Heart left ventricle (tissue), 16 donors: ENCODE measurements around the gene BLCAP. TPM values are rescaled to one million over a fixed set of nuclear protein-coding genes. Genes with fewer than 3 reads are reported as not detected.

Source experiments
- ATAC-seq, 4 donors: fragments of 200-7000 bp; cut with Tn5 transposase; one replicate each; pipeline ENCODE4 v1.9.1; 2020 to 2022; ENCODE audit warnings: moderate library complexity in 4 of 4, mild to moderate bottlenecking in 3 of 4, moderate number of reproducible peaks in 1 of 4
- DNase-seq, 5 donors: peaks; one replicate each; pipeline ENCODE4 v3.0.0-alpha.2; 2020
- H3K27ac ChIP-seq, 12 donors: fragments of 200-600 bp; sonication (generic) in 4 of 12; one replicate each; pipeline versions ENCODE4 v1.5.0 to v1.8.0; 2016 to 2022; ENCODE audit warnings: mild to moderate bottlenecking in 2 of 12
- H3K27me3 ChIP-seq, 9 donors: fragments of 200-600 bp; sonication (generic) in 2 of 9; one replicate each; pipeline versions ENCODE4 v1.5.1 to v1.8.0; 2016 to 2022; ENCODE audit warnings: mild to moderate bottlenecking in 3 of 9
- H3K36me3 ChIP-seq, 9 donors: fragments of 200-600 bp; sonication (generic) in 2 of 9; one replicate each; pipeline versions ENCODE4 v1.5.0 to v1.8.0; 2018 to 2022; ENCODE audit warnings: mild to moderate bottlenecking in 2 of 9
- H3K4me1 ChIP-seq, 12 donors: fragments of 200-600 bp; sonication (generic) in 4 of 12; one replicate each; pipeline versions ENCODE4 v1.5.0 to v1.8.0; 2016 to 2022; ENCODE audit warnings: mild to moderate bottlenecking in 3 of 12
- H3K4me3 ChIP-seq, 12 donors: fragments of 200-600 bp; sonication (generic) in 4 of 12; one replicate each; pipeline versions ENCODE4 v1.5.0 to v1.8.0; 2017 to 2022; ENCODE audit warnings: mild to moderate bottlenecking in 9 of 12, moderate library complexity in 4 of 12
- H3K9me3 ChIP-seq, 12 donors: fragments of 200-600 bp; sonication (generic) in 4 of 12; one replicate each; pipeline versions ENCODE4 v1.5.0 to v1.8.0; 2016 to 2022; ENCODE audit warnings: mild to moderate bottlenecking in 1 of 12
- POLR2A ChIP-seq, 2 donors: fragments of 450-650 bp; IDR thresholded peaks; one replicate each; pipeline ENCODE4 v1.6.1; 2017; ENCODE audit warnings: antibody characterized with exemption in 2 of 2, mild to moderate bottlenecking in 2 of 2, moderate library complexity in 2 of 2
- WGBS, 4 donors: extraction: QIAGEN DNeasy Blood & Tissue Kit in 2 of 4; methylation state at CpG; one replicate each; pipeline versions ENCODE4 v1.1.5 to v1.1.7; 2013 to 2018; 5-methylcytosine and 5-hydroxymethylcytosine counted together
- intact Hi-C, 10 donors: fragments of 100-400 bp; cut with DNase I; formaldehyde crosslinking; loops; one replicate each; pipeline versions ENCODE4 v1.11.1 to v1.14.2; 2022
- polyA plus RNA-seq, 2 donors: library from polyadenylated mRNA; stranded (reverse); fragments of 200-250 nt; gene quantifications; one replicate each; pipeline ENCODE4 v1.2.3, GENCODE V29; 2013
- total RNA-seq, 9 donors: library from RNA; depleted of rRNA in 2 of 9; stranded (reverse); fragments of >200 nt in 2 of 9; fragmentation: NEBNext Ultra II Directional in 3 of 9; extraction: Animal tissue kit (Norgen Biotek cat#: 25700) in 3 of 9; gene quantifications; one replicate each; pipeline versions ENCODE4 v1.1.0 to v1.2.4, GENCODE V29; 2016 to 2023
- TF ChIP-seq, protein P1 (sequence below), 12 donors: fragments of 200-600 bp; sonication (generic) in 4 of 12; IDR thresholded peaks; one replicate each; pipeline versions ENCODE4 v1.5.0 to v1.8.0; 2018 to 2022; ENCODE audit warnings: antibody characterized with exemption in 12 of 12, mild to moderate bottlenecking in 5 of 12
- donor health status: ischemic (EF 13 %, LVEDD 7.1; RV severe dilation, severe dysfunction).
- donor health status: healthy with polysubstance abuse.
- donor health status: DM: no; HTN: yes; CAD: no.
- donor health status: DM: no; HTN: no; CAD: no.
- donor health status: ischemic (EF 25% LVEDD 6.9; RV normal size, moderate dysfunction).
- donor health status: ischemic (EF 25% LVEDD 5.7; RV mildly dilated, moderate dysfunction).
- donor health status: healthy.
- donor health status: DM: yes; HTN: yes; CAD: no.
- donor health status: ischemic (EF 35%, LVEDD 5.7; RV mildly dilated, moderate dysfunction).
- donor health status: nonischemic (EF 11% LVEDD 7.7; RV severe dilation, severe dysfunction).
- donor health status: DM: yes; HTN: yes; CAD: no.
- donor health status: PGD.
- donor health status: ischemic (EF 29% LVEDD 5.4; RV normal size, mild dysfunction).
- donor health status: nonischemic (EF 23%, LVEDD 6.1; RV moderate dilation, normal function).

The BLCAP gene
- total and polyA plus RNA-seq, 11 donors: 66.7 to 99.5 (median 81.7) TPM

- 55 to 73% (median 67%) methylated on average over 10 of the region's 10 CpGs for WGBS, 4 donors
- Histone ChIP-seq H3K4me1 (peaks cover 3 to 84% (median 62%) of the 10 kb centered on the region in 12 donors), H3K36me3 (peaks cover 0 to 7% (median 0%) of the 10 kb centered on the region in 9 donors), H3K27me3 (no peaks in the 10 kb centered on the region), H3K9me3 (no peaks in the 10 kb centered on the region), H3K4me3 (no peak overlapping the region), H3K27ac (peak overlapping the region in 2 of 12 donors; percentile 5 to 52)
- TF ChIP-seq, protein P1, sequence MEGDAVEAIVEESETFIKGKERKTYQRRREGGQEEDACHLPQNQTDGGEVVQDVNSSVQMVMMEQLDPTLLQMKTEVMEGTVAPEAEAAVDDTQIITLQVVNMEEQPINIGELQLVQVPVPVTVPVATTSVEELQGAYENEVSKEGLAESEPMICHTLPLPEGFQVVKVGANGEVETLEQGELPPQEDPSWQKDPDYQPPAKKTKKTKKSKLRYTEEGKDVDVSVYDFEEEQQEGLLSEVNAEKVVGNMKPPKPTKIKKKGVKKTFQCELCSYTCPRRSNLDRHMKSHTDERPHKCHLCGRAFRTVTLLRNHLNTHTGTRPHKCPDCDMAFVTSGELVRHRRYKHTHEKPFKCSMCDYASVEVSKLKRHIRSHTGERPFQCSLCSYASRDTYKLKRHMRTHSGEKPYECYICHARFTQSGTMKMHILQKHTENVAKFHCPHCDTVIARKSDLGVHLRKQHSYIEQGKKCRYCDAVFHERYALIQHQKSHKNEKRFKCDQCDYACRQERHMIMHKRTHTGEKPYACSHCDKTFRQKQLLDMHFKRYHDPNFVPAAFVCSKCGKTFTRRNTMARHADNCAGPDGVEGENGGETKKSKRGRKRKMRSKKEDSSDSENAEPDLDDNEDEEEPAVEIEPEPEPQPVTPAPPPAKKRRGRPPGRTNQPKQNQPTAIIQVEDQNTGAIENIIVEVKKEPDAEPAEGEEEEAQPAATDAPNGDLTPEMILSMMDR (IDR thresholded peaks at IDR 0.05): no peak
- no peak for TF ChIP-seq POLR2A (IDR thresholded peaks at IDR 0.05)
- intact Hi-C loops: loop anchor here in 1 of 10 donors (10.0 kb wide), 1 partner anchor 119 kb away; no protein-coding TSS in a partner anchor
- ATAC-seq (no peak), DNase-seq (no peak)
Observed at GRCh38 chr20:37523911-37524700, 3.6 kb downstream of the BLCAP start.

DNA sequence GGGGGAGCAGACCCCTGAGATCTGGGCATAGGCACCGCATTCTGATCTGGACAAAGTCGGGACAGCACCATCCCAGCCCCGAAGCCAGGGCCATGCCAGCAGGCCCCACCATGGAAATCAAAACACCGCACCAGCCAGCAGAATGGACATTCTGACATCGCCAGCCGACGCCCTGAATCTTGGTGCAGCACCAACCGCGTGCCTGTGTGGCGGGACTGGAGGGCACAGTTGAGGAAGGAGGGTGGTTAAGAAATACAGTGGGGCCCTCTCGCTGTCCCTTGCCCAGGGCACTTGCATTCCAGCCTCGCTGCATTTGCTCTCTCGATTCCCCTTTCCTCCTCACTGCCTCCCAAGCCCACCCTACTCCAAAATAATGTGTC lies 4.7 kb downstream of the BLCAP start:
- H3K4me3 ChIP-seq: no peak overlapping the region
- peak overlapping the region in 4 of 12 donors; percentile 6 to 82 (median 40) for H3K27ac ChIP-seq
- DNase-seq (no peak), ATAC-seq (no peak)
- 75 to 79% (median 75%) methylated on average over 11 to 13 of the region's 13 CpGs for WGBS, 4 donors
- H3K4me1 ChIP-seq: peaks cover 3 to 88% (median 69%) of the 10 kb centered on the region in 12 donors
- TF ChIP-seq, protein P1 (IDR thresholded peaks at IDR 0.05): no peak
- no peak for TF ChIP-seq POLR2A (IDR thresholded peaks at IDR 0.05)
- no peaks in the 10 kb centered on the region for H3K27me3 ChIP-seq
- intact Hi-C loops: loop anchor here in 1 of 10 donors (10.0 kb wide), 1 partner anchor 118 kb away; no protein-coding TSS in a partner anchor
- H3K36me3 ChIP-seq: peaks cover 0 to 17% (median 9%) of the 10 kb centered on the region in 9 donors
- no peaks in the 10 kb centered on the region for H3K9me3 ChIP-seq

DNA sequence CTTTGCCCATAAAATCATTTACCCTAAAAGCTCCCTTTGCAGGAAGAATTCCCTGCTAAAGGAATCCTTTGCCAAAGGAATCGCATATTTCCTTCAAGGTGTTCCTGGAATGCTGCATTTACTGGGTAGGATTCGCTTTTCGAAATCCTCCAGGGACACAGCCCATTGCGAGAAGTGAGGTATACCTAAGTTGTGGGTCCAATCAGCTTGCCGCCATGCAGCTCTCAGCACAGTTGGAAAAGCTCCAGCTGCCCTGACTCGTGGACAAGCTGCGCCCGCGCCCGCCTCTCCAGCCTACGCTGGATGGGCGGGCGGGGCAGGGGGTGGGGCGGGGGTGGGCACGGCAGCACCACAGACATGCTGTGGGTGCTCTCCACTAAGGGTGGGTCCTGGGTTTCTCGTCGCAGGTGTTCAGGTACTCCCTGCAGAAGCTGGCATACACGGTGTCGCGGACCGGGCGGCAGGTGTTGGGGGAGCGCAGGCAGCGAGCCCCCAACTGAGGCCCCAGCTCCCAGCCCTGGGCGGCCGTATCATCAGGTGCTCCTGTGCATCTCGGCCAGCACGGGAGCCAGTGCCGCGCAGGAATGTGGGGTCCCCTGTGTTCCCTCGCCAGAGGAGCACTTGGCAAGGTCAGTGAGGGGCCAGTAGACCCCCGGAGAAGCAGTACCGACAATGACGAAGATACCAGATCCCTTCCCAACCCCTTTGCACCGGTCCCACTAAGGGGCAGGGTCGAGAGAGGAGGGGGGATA lies 5.2 kb downstream of the BLCAP start:
- DNase-seq: peak in 4 of 5 donors; percentile 64 to 86 (median 76)
- WGBS, 4 donors: 65 to 73% (median 67%) methylated on average over 34 to 36 of the region's 36 CpGs
- peak in 3 of 4 donors; percentile 56 to 66 (median 57) for ATAC-seq
- no peaks in the 10 kb centered on the region for H3K9me3 ChIP-seq
- peaks cover 3 to 92% (median 73%) of the 10 kb centered on the region in 12 donors for H3K4me1 ChIP-seq
- no peak overlapping the region for H3K4me3 ChIP-seq
- peaks cover 0 to 22% (median 11%) of the 10 kb centered on the region in 9 donors for H3K36me3 ChIP-seq
- TF ChIP-seq POLR2A (IDR thresholded peaks at IDR 0.05): no peak
- TF ChIP-seq, protein P1 (IDR thresholded peaks at IDR 0.05): no peak
- H3K27ac ChIP-seq: peak overlapping the region in 4 of 12 donors; percentile 6 to 82 (median 40)
- no peaks in the 10 kb centered on the region for H3K27me3 ChIP-seq
- intact Hi-C loops: loop anchor here in 1 of 10 donors (10.0 kb wide), 1 partner anchor 118 kb away; no protein-coding TSS in a partner anchor
